CD4-positive, alpha-beta T cell treated with Interleukin-17A for 4 hours (primary cell): ENCODE measurements around the gene ATM.

Experiments used
- DNase-seq: peaks from one replicate; pipeline ENCODE4 v3.0.0-alpha.2; 2020; ENCODE audit warnings: mixed read lengths

The ATM gene

DNA sequence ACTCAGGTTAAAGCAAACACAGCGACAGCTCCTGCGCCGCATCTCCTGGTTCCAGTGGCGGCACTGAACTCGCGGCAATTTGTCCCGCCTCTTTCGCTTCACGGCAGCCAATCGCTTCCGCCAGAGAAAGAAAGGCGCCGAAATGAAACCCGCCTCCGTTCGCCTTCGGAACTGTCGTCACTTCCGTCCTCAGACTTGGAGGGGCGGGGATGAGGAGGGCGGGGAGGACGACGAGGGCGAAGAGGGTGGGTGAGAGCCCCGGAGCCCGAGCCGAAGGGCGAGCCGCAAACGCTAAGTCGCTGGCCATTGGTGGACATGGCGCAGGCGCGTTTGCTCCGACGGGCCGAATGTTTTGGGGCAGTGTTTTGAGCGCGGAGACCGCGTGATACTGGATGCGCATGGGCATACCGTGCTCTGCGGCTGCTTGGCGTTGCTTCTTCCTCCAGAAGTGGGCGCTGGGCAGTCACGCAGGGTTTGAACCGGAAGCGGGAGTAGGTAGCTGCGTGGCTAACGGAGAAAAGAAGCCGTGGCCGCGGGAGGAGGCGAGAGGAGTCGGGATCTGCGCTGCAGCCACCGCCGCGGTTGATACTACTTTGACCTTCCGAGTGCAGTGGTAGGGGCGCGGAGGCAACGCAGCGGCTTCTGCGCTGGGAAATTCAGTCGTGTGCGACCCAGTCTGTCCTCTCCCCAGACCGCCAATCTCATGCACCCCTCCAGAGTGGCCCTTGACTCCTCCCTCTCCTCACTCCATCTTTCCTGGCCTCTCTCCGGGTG lies at the start of gene ATM, which contains the start of gene NPAT:
Gene ATM (plus strand): TSS at position 494 of the 774 bp plus-strand sequence. CDS start 4,558 bp downstream, outside the sequence.
Gene NPAT (minus strand): TSS at position 65 of the 774 bp plus-strand sequence. CDS start 102 bp downstream, outside the sequence.
- peak; percentile 98 for DNase-seq

DNA sequence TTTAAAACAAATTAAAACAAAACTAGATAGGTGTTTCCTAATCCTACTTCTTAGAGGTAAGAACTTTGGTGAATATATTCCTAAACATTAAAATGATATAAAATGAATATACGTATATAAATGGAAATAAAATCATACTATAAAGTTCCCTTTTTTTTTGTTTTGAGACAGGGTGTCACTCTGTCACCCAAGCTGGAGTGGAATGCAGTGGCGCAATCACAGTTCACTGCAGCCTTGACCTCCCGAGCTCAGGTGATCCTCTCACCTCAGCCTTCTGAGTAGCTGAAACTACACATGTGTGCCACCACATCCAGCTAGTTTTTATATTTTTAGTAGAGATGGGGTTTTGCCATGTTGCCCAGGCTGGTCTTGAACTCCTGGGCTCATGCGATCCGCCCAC lies 45.3 kb upstream of the ATM start:
- no peak for DNase-seq

- no peak for DNase-seq
Observed at GRCh38 chr11:108193725-108194124, 29.1 kb upstream of the ATM start.

- no peak for DNase-seq
Observed at GRCh38 chr11:108196901-108197300, 26.0 kb upstream of the ATM start.

GRCh38 chr11:108197351-108197750 lies 25.5 kb upstream of the ATM start:
- no peak for DNase-seq

- DNase-seq = no peak
Observed at GRCh38 chr11:108198833-108199232, 24.0 kb upstream of the ATM start.

GRCh38 chr11:108199446-108200321 lies 23.2 kb upstream of the ATM start:
- DNase-seq = peak; percentile 24

GRCh38 chr11:108203075-108203474 lies 19.8 kb upstream of the ATM start:
- DNase-seq = no peak

DNA sequence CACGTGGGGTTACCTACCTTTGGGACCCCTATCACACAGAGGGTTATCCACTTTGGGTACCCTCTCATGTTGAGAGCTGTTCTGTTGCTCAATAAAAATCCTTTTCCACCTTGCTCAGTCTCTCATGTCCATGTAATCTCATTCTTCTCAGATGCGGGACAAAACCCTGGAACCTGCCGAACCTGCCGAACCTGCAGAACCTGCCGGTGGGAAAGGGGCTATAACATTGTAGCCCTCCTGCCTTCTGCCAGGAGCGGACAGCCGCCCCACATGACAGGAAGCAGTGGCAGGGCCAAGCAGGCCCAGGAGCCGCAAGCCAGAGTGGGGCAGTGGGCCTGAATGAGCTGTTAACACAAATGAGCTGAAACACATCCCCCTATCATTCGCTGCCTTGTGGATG lies 18.5 kb upstream of the ATM start:
- DNase-seq = no peak

DNA sequence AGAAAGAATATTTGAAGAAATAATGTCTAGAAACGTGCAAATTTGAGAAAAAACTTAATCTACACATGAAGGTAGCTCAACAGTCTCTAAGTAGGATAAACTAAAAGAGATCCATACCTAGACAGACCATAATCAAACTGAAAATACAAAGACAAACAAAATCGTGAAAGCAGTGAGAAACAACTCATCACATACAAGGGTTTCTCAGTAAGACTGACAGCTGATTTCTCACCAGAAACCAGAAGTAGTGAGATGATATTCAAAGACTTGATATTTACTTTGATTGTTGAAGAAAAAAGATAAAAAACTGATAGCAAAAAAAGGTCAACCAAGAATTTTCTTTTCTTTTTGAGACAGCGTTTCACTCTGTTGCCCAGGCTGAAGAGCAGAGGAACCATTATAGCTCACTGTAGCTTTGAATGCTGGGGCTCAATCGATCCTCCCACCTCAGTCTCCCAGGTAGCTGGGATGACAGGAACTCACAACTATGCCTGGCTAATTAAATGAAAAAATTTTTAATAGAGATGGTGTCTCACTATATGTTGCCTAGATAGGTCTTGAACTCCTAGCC lies 17.9 kb upstream of the ATM start:
- DNase-seq = no peak

GRCh38 chr11:108206171-108206570 lies 16.7 kb upstream of the ATM start:
- no peak for DNase-seq

DNA sequence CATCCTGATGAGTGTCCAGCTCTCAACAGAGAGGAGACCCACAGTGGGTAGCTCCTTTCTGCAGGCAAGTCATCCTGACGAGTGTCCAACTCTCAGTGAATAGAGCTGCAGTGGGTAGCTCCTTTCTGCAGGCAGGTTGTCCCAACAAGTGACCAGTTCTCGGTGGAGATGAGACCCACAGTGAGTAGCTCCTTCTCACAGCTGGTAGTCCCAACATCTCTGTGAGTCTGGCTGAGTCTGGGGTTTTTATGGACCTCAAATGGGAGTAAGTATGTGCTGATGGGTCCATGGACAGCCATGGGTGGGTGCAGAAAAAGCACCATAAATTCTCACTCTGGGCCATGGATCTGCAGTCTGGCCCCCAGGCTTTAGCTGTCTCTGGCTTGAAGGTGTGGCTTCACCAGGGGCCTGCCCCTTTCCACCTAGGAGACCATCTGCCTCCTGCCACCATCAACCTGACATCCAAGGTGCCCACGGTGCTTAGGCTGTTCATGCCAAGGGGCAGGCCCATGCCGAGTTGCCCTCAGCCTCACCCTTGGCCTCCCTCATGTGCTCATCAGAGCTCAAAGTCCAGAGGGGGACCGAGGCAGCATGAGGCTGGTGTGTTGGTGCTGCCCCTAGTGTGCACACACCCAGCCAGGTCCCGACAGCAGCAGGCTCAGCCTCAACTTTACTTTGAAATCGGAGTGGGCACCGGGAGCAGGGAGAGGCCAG lies 15.7 kb upstream of the ATM start:
- DNase-seq = no peak

GRCh38 chr11:108207683-108208060 lies 15.2 kb upstream of the ATM start:
- DNase-seq = no peak

DNA sequence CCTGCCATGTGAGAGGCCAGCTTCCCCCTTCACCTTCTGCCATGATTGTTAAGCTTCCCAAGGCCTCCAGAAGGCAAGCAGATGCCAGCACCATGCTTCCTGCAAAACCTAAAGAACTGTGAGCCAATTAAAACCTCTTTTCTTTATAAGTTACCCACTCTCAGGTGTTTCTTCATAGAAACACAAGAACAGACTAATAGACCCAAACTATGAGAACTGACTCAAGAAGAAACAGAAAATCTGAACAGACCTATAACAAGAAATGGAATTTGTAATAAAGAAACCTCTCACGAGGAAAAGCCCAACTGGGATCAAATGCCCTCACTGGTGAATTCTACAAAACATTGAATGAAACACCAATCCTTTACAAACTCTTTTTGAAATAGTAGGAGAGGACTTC lies 12.4 kb upstream of the ATM start:
- no peak for DNase-seq

DNA sequence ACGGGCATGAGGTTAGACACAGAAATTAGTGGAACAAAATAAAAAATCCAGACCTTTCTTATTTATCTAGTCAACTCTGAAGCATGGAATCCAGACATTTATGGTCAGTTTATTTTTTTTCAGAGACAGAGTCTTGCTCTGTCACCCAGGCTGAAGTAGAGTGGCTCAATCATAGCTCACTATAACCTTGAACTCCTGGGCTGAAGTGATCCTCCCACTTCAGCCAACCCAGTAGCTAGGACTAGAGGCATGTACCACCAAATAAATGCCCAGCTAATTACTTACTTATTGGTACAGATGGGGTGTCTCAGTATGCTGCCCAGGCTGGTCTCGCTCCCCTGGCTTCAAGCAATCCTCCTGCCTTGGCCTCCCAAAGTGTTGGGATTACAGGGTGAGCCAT lies 9.1 kb upstream of the ATM start:
- no peak for DNase-seq

DNA sequence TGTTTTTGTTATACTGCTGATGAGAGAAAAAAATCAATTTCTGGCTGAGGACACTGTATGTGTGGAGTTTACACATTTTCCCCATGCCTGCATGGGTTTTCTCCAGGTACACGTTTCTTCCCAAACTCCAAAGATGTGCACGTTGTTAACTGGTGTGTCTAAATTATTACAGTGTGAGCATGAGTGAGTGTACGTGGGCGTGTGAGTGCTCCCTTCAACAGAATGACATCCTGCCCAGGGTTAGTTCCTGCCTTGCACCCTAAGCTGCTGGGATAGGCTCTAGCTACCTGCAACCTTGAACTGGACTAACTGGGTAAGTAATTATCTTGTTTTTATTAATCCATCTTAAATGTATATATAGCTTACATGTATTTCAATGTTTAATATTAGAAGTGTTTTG lies 5.9 kb upstream of the ATM start:
- DNase-seq = peak; percentile 54

DNA sequence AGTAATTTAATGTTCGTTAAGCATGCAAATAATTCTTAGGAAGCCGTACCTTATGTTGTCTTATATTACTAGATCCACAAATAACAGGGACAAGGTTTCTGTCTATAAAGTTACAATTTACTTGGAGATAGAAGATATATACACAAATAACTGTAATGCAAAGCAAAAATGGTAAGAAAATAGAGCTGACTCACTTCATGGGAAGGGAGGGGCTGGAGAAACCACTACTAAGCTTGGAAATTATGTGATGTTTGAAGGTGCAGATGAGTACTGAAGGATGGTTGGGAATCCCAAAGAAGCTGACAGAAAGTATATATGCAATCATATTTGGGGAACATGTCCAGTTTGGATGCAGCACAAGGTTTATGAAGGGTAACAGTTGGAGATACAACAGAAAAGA lies 4.4 kb upstream of the ATM start:
- no peak for DNase-seq

DNA sequence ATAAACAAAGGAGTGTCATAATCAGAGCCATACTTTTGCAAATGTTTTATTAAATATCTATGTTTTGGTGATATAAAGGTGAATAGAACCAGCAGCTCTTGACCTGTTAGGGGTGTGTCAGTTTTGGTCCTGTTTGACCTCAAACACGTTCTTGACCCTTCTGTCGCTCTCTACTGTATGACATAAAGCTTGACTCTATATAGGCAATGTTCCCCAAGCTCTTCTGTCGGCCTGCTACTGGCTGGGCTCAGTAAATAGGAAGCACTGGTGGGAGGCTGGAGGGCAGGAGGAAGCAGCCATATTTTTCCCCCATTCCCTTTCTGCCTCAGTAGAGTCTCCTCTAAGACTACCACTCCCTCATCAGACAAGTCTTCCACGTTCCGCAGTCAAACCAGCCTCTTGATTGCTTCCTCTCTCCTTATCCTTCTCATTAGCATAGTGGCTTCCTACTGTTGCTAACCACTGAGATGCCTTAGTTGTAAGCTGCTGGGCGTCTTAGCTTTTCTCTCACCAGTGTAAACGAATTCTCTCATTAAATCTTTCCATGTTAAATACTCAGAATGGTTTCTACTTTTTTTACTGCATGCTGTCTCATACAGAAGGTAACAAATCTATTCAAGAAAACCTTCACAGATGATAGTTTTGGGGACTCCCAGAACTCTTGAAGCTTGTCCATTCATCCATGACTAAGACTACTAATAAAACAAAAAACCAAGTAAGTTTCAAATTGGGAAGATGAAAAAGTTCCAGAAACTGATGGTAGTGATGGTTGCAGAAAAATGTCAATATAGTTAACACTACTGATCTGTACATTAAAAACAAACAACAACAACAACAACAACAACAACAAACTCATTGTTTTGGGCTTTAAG lies 3.7 kb upstream of the ATM start:
- no peak for DNase-seq

DNA sequence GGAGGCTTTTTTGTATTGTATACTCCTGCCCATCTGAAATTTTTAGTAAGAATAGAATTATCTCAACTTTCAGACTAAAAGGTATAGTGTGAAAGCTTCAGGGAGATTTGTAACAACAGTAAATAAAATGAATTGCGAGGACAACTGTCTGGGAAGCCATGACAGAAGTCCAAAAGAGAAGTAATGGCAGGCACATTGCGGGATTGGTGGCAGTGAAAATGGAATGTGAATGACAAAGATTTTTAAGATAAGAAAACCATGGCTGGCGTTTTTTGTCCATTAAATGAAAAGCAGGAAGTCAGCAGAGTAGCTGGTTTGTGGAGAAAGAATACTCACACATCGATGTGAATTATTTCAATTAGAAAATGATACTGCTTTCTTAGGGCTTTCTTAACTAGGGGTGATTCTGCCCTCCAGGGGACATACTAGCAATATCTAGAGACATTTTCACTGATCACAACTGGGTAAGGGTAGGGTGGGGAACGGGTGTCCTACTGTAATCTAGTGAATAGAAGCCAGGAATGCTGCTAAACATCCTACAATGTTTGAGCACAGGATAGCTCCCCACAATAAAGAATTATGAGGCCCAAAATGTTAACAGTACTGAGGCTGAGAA lies 2.0 kb upstream of the ATM start:
- DNase-seq = no peak

DNA sequence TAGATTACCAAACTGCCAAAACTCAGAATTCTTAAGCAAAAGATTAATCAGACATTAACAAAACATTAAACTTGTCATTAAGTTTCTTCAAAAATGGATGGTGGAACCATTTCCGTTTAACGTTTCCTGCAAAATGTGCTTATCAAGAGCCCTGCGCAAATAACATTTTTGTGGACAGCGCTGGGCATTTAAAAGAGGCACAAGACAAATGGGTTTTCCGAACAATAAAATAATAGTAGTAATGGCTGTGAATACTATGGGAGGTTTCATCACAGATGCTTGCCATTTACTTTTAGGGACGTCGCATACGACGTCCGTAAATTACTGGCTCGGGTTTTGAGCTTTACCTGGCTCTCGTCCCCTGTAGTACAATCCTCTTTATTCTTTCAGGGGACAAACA lies 1.5 kb upstream of the ATM start:
- DNase-seq = no peak

DNA sequence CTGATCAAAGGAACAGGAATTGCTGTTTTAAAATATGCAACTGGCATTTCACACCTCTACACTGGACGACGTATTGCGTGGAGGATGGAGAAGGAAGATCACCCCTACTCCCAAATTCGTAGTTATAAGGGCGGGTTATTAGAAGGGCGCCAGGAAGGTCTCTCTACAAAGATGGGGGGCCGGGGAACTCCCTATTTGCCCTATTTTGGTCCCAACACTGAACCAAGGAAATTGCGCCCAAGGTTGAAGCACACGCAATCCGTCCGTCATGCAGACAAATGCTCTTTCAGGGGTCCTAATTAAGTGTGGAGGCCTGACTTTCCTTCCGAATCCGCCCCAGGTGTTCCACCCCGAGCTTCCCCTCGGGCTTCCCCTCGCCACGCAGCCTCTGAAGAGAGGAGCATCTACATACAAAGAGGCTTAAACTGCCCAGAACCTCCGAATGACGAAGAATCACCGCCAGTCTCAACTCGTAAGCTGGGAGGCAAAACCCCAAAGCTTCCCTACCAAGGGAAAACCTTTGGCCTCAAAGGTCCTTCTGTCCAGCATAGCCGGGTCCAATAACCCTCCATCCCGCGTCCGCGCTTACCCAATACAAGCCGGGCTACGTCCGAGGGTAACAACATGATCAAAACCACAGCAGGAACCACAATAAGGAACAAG lies 825 bp upstream of the ATM start:
- DNase-seq = peak; percentile 38
